Measurements from ENCODE around the gene SGTA. TPM values are rescaled to one million over a fixed set of nuclear protein-coding genes. Genes with fewer than 3 reads are reported as not detected.

SGTA gene
- total RNA-seq, 2 donors from 2014 or later = 39.6 to 52.3 TPM

Other genes with a start within 250 kb of the SGTA start
- gene GNG7, start 80.6 kb downstream of the SGTA start, total RNA-seq = 1 to 10 TPM; 1.4 to 5.3 TPM
- gene DIRAS1, start 61.9 kb downstream of the SGTA start, total RNA-seq = 1 to 10 TPM in 1 of 2 donors, under 1 TPM in 1; 0.52 to 1.1 TPM
- 10 to 100 TPM; 21.6 to 24.9 TPM for gene SLC39A3, start 43.3 kb downstream of the SGTA start, total RNA-seq
- 10 to 100 TPM; 43.6 to 46.0 TPM for gene THOP1, start 2.2 kb upstream of the SGTA start, total RNA-seq
- gene ZNF554, start 36.6 kb upstream of the SGTA start, total RNA-seq = 1 to 10 TPM; 4.1 to 4.3 TPM
- gene ZNF555, start 58.2 kb upstream of the SGTA start, total RNA-seq = 1 to 10 TPM; 5.2 to 5.5 TPM
- gene ZNF556, start 84.1 kb upstream of the SGTA start, total RNA-seq = under 1 TPM in 1 of 2 donors, not detected in 1; 0.12 TPM
- 10 to 100 TPM; 17.4 to 19.1 TPM for gene ZNF57, start 117.7 kb upstream of the SGTA start, total RNA-seq
- 1 to 10 TPM; 4.5 to 4.6 TPM for gene ZNF77, start 161.7 kb upstream of the SGTA start, total RNA-seq
- 1 to 10 TPM; 2.2 to 2.6 TPM for gene TLE6, start 194.3 kb upstream of the SGTA start, total RNA-seq
- 10 to 100 TPM; 32.9 to 47.9 TPM for gene TLE2, start 246.0 kb upstream of the SGTA start, total RNA-seq

All from left colon (tissue), 2 donors.